GM23338 (cell line): ENCODE results near the gene CTNNA3.

Source experiments
- CREB1 ChIP-seq: fragments of 250-450 bp; sonication (Bioruptor Pico); IDR thresholded peaks from 2 replicates; pipeline ENCODE4 v1.5.0; 2020; ENCODE audit warnings: low read depth, mild to moderate bottlenecking, moderate library complexity
- EZH2 ChIP-seq: fragments of 200-600 bp; sonication (generic); IDR thresholded peaks from one replicate; pipeline ENCODE4 v1.8.0; 2017; ENCODE audit warnings: antibody characterized with exemption, mild to moderate bottlenecking, low read depth; ENCODE audit not compliant: unreplicated experiment
- EZH2phosphoT487 ChIP-seq: fragments of 200-600 bp; sonication (generic); IDR thresholded peaks from one replicate; pipeline ENCODE4 v1.8.1; 2018; ENCODE audit warnings: antibody characterized with exemption; ENCODE audit not compliant: unreplicated experiment
- NANOG ChIP-seq: IDR thresholded peaks from 2 replicates; pipeline ENCODE4 v1.6.1; 2016; ENCODE audit warnings: antibody characterized with exemption, borderline replicate concordance
- POLR2AphosphoS5 ChIP-seq: IDR thresholded peaks from 2 replicates; pipeline ENCODE4 v1.6.1; 2016; ENCODE audit warnings: antibody characterized with exemption, low read depth
- REST ChIP-seq: IDR thresholded peaks from one replicate; pipeline ENCODE4 v1.6.1; 2018; ENCODE audit warnings: antibody characterized with exemption; ENCODE audit not compliant: unreplicated experiment
- TF ChIP-seq, protein P1 (sequence below), 2 experiments: fragments of 200-600 bp in 1 of 2; sonication (generic) in 1 of 2; conservative IDR thresholded peaks; 2 replicates each; pipeline versions ENCODE4 v1.5.1 to v1.6.1; 2016 to 2017; ENCODE audit warnings: antibody characterized with exemption in 2 of 2, low read depth in 2 of 2, mild to moderate bottlenecking in 2 of 2, moderate library complexity in 1 of 2

DNA sequence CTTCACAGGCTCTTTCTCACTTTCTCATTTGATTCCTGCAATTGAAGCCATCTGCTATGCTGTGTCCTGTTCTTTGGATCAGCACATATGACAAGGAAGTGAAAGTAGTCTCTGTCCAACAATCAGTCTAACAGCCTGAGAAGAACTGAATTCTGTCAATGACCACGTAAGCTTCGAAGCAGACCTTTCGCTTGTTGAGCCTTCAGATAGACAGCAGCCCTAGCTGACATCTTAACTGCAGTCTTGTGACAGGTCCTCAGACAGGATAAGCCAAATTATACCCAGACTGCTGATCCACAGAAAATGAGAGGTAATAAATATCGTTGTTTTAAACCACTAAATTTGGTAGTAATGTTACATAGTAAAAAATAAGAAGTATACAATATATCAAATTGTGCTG lies 1461.1 kb downstream of the CTNNA3 start:
- TF ChIP-seq, protein P1, sequence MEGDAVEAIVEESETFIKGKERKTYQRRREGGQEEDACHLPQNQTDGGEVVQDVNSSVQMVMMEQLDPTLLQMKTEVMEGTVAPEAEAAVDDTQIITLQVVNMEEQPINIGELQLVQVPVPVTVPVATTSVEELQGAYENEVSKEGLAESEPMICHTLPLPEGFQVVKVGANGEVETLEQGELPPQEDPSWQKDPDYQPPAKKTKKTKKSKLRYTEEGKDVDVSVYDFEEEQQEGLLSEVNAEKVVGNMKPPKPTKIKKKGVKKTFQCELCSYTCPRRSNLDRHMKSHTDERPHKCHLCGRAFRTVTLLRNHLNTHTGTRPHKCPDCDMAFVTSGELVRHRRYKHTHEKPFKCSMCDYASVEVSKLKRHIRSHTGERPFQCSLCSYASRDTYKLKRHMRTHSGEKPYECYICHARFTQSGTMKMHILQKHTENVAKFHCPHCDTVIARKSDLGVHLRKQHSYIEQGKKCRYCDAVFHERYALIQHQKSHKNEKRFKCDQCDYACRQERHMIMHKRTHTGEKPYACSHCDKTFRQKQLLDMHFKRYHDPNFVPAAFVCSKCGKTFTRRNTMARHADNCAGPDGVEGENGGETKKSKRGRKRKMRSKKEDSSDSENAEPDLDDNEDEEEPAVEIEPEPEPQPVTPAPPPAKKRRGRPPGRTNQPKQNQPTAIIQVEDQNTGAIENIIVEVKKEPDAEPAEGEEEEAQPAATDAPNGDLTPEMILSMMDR (conservative IDR thresholded peaks at IDR 0.05; ENCODE audit: low read depth in 2 of 2): no peak
- TF ChIP-seq EZH2phosphoT487: no peak
- no peak for TF ChIP-seq POLR2AphosphoS5
- TF ChIP-seq EZH2: no peak
- no peak for TF ChIP-seq CREB1
- no peak for TF ChIP-seq REST
- TF ChIP-seq NANOG: no peak
